HG03565 (cell line): Measurements from ENCODE around the gene MYT1.

ENCODE experiments used
- ATAC-seq: cut with Tn5 transposase; IDR thresholded peaks from one replicate; pipeline ENCODE4 v1.9.1; 2021; ENCODE audit warnings: mild to moderate bottlenecking, moderate library complexity; ENCODE audit not compliant: unreplicated experiment

The MYT1 gene

GRCh38 chr20:64188682-64189529 lies 24.7 kb downstream of the MYT1 start:
- ATAC-seq, result no peak

- no peak for ATAC-seq
Measured at GRCh38 chr20:64189530-64189966, 25.3 kb downstream of the MYT1 start.

- no peak for ATAC-seq
Measured at GRCh38 chr20:64189986-64190385, 25.7 kb downstream of the MYT1 start.

- no peak for ATAC-seq
Measured at GRCh38 chr20:64191002-64191401, 26.8 kb downstream of the MYT1 start.

- no peak for ATAC-seq
Measured at GRCh38 chr20:64192406-64192805, 28.2 kb downstream of the MYT1 start.

- no peak for ATAC-seq
Measured at GRCh38 chr20:64193058-64193457, 28.8 kb downstream of the MYT1 start.

- ATAC-seq, result no peak
Measured at GRCh38 chr20:64194269-64194668, 30.0 kb downstream of the MYT1 start.

GRCh38 chr20:64196309-64196708 lies 32.1 kb downstream of the MYT1 start:
- no peak for ATAC-seq

- ATAC-seq, result no peak
Measured at GRCh38 chr20:64196847-64197306, 32.6 kb downstream of the MYT1 start.

GRCh38 chr20:64198347-64198746 lies 34.1 kb downstream of the MYT1 start:
- no peak for ATAC-seq

GRCh38 chr20:64199395-64199794 lies 35.1 kb downstream of the MYT1 start:
- no peak for ATAC-seq

- ATAC-seq, result no peak
Measured at GRCh38 chr20:64200740-64201139, 36.5 kb downstream of the MYT1 start.

GRCh38 chr20:64201653-64202052 lies 37.4 kb downstream of the MYT1 start:
- no peak for ATAC-seq

- ATAC-seq, result no peak
Measured at GRCh38 chr20:64203037-64203777, 39.0 kb downstream of the MYT1 start.

- no peak for ATAC-seq
Measured at GRCh38 chr20:64205611-64206026, 41.4 kb downstream of the MYT1 start.

GRCh38 chr20:64206614-64207013 lies 42.4 kb downstream of the MYT1 start:
- no peak for ATAC-seq

- ATAC-seq, result no peak
Measured at GRCh38 chr20:64207641-64208590, 43.7 kb downstream of the MYT1 start.

- ATAC-seq, result no peak
Measured at GRCh38 chr20:64209148-64209547, 44.9 kb downstream of the MYT1 start.

GRCh38 chr20:64210656-64211369 lies 46.6 kb downstream of the MYT1 start:
- no peak for ATAC-seq
